GM19328 (cell line): ENCODE results near the gene VASP.
"Not testable (repeated sequence)": the region's sequence is repeated elsewhere in the genome, so short reads cannot be mapped to it uniquely, and the experiment has no call there.

Experiments
- ATAC-seq: cut with Tn5 transposase; IDR thresholded peaks from one replicate; pipeline ENCODE4 v1.9.1; 2021; ENCODE audit warnings: mild to moderate bottlenecking, moderate library complexity; ENCODE audit not compliant: unreplicated experiment

The VASP gene

GRCh38 chr19:45496349-45496953 is 10.8 kb upstream of the VASP start:
- ATAC-seq = no peak

DNA sequence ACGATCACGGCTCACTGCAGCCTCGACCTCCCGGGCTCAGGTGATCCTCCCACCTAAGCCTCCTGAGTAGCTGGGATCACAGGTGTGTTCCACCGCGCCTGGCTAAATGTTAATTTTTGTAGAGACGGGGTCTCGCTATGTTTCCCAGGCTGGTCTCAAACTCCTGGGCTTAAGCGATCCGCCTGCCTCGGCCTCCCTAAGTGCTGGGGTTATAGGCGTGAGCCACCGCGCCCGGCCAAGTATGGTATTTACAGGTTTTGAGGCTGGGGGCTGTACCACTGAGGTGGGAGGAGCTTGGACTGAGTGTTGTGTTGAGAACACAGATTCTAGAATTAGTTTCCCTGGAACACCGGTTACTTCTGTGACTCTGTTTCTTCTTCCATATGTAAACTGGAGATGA is 9.5 kb upstream of the VASP start:
- ATAC-seq = no peak

- ATAC-seq = no peak
Observed at GRCh38 chr19:45498411-45499195, 8.7 kb upstream of the VASP start, which contains the start of gene PPM1N. PPM1N (plus strand) TSS chr19:45498443; CDS start chr19:45498473, 30 bp downstream.

GRCh38 chr19:45499196-45500180 is 7.8 kb upstream of the VASP start:
- ATAC-seq = no peak

DNA sequence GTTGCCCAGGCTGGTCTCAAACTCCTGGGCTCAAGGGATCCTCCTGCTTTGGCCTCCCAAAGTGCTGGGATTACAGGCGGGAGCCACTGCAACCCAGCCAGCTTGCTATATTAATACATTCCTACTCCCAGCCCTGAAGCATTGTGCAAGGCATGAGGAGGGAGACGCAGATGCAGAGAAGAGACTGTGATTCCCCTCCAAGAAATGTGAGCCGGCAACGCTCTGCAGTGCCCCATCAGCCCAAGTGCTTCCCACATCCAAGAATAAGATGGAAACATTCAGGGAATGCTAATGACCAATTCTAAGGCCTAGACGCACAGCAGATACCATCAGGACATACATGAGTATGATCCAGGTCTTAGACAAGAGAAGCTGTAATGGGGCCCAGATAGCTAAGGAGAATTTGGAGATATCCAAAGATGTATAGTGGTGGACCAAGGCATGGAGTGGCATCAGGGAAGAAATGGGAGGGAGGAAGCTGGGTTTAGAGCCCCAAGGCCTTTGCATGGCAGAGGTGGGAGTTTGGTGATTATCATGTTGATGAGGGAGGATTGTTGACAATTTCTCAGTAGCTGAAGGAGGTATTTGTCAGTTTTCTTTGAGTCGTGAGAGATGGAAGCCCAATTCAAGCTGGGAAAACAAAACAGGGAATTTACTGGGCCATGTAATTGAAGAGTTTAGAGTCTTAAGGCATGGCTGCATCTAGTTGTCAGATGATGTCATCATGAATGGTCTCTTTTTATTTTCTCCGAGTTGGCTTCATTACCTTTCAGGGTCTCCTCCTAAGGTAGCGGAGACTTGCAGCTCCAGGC is 6.2 kb upstream of the VASP start:
- ATAC-seq = no peak

- no peak for ATAC-seq
Observed at GRCh38 chr19:45501730-45502014, 5.6 kb upstream of the VASP start.

DNA sequence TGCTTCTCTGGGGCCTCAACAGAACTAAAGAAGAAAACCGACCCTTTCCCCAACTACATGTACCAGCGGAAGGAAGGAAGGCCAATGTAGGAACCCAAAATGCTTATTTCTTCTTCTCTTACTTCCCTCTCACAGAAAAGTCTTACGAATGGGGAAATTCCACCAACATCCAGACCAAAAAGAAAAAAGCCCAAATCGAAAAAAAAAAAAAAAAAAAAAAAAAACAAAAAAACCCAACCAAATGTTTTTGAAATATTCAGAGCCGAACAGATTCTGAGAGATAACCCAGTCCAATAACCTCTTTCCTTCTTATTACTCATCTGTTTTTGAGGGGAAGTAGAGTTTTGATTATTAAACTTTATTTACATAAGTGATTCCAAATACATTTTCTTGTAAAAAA is 5.2 kb upstream of the VASP start:
- ATAC-seq = no peak

GRCh38 chr19:45503909-45504308 is 3.4 kb upstream of the VASP start:
- ATAC-seq = no peak

GRCh38 chr19:45505151-45505995 is 1.9 kb upstream of the VASP start:
- ATAC-seq = no peak

- no peak for ATAC-seq
Observed at GRCh38 chr19:45505996-45506245, 1.4 kb upstream of the VASP start.

- ATAC-seq = peak; percentile 62
Observed at GRCh38 chr19:45506246-45506988, 862 bp upstream of the VASP start.

DNA sequence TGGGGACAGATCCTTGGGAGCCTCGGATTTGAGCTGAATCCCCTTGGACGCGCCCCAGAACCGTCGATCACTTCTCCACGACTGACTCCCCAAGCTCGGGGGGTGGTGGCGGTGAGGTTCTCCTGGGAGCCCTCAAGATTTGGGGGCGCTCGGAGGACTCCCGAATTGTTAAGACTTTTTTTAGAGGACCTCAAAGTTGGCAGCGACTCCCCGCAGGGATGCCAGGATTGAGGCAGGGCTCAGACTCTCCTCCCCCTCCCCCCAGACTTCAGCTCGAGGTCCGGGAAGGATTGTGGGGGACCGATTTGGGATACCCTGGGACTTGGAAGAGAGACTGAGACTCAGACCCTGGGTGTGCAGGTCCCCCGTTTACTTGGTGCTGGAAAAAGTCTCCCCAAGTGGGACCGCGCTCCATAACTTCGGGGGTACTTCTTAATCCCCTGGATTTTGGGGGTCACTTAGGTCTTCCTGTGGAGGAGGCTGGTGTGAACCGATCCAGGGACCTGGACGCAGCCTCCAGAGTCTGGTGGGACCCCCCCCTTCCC is 665 bp downstream of the VASP start:
- no peak for ATAC-seq

DNA sequence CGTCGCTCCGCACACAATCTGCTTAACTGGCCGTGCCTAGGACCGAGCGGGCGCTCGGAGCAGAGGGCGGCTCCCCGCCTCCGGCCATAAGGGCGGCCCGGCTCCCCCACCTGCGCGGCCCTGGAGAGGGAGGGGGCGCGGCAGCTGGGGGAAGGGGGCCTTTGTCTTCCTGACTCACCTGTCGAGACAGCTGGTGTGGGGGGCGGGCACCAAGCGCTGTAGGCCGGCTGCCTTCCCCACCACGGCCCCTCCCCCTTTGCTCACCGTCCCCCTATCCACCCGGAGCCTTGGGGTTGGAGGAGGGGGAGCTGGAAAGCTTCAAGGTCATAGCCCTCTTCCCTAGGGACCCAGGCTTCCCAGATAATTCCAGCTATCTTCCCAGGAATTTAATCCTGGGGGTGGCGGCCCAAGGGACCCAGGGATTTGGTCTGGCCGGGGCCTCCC is 1.2 kb downstream of the VASP start:
- ATAC-seq = no peak

DNA sequence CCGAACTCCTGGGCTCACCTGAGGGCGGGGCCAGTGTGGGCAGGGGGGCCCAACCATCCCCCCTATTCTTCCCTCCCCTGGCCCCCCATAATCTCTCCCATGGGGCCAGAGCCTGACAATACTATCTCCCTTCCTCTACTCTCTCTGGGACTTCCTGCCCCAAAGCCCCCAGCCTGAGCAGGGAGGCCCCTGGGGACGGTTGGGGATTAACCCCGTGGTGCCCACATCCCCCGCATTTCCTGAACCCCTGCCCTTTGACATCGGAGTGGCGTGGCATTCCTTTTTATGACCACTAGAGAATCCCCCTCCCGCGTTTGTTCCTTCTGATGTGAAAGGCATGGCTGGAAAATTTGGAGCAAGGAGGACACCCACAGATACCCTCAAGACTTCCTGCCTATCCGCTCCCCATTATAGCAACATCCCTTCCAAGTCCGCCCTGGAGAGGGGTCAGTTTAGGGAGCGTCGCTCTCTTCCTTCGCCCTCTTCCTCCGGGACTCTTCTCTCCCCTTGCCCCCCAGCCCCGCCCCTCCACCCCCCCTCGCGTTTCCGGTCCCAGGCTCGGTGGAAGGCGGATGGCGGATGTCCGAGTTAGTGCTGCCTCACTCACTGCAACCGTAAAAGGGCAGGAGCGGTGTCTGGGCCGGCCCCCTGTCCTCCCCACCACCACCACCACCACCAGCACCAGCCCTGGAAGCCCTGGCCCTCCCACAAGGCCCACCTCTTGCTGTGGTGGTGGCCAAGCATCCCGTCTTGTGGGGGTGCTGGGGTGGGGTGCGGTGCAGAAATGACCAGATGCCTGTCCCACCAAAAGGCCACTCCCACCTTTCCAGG is 1.8 kb downstream of the VASP start:
- no peak for ATAC-seq

DNA sequence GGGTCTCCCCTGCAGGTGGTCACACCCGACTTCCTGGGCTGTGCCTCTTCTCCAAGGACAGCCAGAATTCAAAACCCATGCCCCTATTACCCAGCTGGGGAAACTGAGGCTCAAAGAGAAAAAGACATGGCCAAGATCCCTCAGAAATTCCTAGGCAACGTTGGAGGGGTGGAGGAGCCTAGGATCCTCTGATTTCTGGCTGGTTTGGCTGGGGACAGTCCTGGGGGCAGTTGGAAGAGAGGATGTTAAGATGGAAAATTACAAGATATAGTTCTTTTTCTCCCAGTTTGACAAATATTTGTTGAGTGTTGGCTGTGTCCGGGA is 2.4 kb downstream of the VASP start:
- no peak for ATAC-seq

DNA sequence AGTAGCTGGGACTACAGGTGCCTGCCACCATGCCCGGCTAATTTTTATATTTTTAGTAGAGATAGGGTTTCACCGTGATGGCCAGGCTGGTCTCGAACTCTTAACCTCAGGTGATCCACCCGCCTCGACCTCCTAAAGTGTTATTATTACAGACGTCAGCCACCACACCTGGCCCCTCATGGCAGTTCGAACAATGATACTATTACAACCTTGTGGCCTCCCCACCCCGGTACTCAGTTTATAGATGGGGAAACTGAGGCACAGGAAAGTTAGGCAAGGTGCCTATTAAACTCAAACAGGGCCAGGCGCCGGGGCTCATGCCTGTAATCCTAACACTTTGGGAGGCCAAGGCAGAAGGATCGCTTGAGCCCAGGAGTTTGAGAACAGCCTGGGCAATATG is 3.1 kb downstream of the VASP start:
- ATAC-seq = not testable (repeated sequence)

DNA sequence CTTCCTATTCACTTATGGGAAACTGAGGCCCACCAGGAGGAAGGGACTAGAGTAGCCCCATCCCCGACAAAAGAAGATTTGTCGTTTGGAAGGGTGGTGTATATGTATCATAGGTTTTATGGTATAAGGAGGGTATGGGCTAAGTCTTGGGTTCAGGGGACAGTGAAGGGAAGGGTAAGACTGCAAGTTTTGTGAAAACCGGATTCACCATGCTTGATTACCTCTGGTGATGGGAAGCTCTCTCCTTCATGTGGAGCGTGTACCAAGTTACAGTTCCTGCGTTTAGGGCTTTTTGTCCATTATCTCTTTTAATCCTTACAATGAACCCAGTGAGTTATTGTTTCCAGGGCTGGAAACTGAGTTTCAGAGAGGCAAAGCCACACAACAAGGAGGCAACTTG is 3.8 kb downstream of the VASP start:
- no peak for ATAC-seq

DNA sequence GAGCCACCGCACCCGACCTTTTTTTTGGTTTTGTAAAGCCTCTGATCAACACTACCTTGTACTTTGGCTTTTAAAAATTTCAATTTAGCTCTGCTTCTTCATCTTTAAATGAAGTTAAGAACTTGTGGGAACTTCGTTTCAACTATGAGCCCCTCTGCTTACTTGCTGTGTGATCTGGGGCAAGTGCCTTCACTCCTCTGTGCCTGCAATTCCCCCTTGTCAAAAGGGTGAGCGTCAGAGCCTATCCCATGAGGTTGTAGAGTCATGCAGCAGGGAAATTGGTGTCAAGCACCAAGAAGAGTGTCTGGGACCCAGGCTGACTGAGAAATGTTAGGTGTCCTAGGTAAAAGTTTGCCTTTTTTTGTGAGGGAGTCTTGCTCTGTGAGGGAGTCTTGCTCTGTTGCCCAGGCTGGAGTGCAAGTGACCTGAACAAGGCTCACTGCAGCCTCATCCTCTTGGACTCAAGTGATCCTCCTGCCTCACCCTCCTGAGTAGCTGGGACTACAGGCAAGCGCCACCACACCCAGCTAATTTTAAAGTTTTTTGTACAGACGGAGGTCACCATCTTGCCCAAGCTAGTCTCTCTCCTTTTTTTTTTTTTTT is 5.7 kb downstream of the VASP start:
- no peak for ATAC-seq
